Thoracic aorta (tissue), 2 donors: ENCODE results near the gene WNK2. TPM values are rescaled to one million over a fixed set of nuclear protein-coding genes. Genes with fewer than 3 reads are reported as not detected.

Experiments used
- ATAC-seq: fragments of 150-250 bp; one replicate; pipeline ENCODE4 v1.8.0; 2017; ENCODE audit warnings: low read depth; ENCODE audit not compliant: insufficient number of reproducible peaks, low FRiP score
- DNase-seq: peaks from one replicate; pipeline ENCODE4 v3.0.0-alpha.2; 2020; ENCODE audit warnings: low spot score
- H3K27ac ChIP-seq, 2 donors: fragments of 200-600 bp; sonication (generic); 1 replicate in 1 of 2; 2 replicates in 1 of 2; pipeline ENCODE4 v1.5.1; 2016; ENCODE audit warnings: mild to moderate bottlenecking in 2 of 2, moderate library complexity in 2 of 2
- H3K27me3 ChIP-seq: fragments of 200-600 bp; sonication (generic); replicated peaks from 2 replicates; pipeline ENCODE4 v1.6.0; 2016; ENCODE audit warnings: mild to moderate bottlenecking; ENCODE audit not compliant: insufficient read depth
- H3K36me3 ChIP-seq: fragments of 200-600 bp; sonication (generic); one replicate; pipeline ENCODE4 v1.5.1; 2016
- H3K4me1 ChIP-seq, 2 donors: fragments of 200-600 bp; sonication (generic); 1 replicate in 1 of 2; 2 replicates in 1 of 2; pipeline versions ENCODE4 v1.5.1 to v1.6.0; 2016; ENCODE audit warnings: low read depth in 2 of 2, mild to moderate bottlenecking in 1 of 2; ENCODE audit not compliant: control insufficient read depth in 1 of 2
- H3K4me3 ChIP-seq: fragments of 200-600 bp; sonication (generic); 2 replicates; pipeline ENCODE4 v1.5.1; 2016; ENCODE audit warnings: mild to moderate bottlenecking
- H3K9me3 ChIP-seq: fragments of 200-600 bp; sonication (generic); 2 replicates; pipeline ENCODE4 v1.5.1; 2016
- total RNA-seq, 2 donors: library from RNA; depleted of rRNA; stranded (reverse); fragments of >200 nt; gene quantifications; one replicate each; pipeline versions ENCODE4 v1.1.0 to v1.2.3, GENCODE V29; 2016
- TF ChIP-seq, protein P1 (sequence below): fragments of 200-600 bp; sonication (generic); IDR thresholded peaks from one replicate; pipeline ENCODE4 v1.5.1; 2019; ENCODE audit warnings: antibody characterized with exemption

Gene WNK2
- total RNA-seq, 2 donors from 2014 or later, result 0.95 to 4.7 TPM

DNA sequence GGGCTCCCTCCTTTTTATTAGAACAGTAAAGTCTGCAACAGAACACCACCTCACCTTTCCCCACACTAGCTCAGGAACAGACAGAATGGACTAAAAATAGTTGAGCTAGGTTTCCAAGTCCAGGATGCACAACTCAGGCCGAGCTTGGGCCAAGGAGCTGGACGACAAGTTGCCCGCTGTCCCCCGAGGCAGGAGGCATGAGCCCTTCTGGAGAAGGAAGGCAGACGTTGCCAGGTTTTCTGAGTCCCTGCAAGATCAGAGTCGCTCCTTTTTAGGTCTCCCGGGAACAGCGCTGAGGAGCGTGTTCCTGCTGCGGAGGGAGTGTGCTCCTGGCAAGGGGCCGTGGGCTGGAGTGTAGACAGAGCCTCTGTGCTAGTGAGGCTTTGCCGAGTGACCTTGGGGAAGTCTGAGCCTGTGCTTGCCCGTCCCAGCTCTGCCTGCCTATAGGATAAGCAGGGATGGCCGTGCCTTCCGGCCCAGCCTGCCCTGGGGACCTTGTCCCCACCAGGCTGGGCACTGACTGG lies 121.6 kb downstream of the WNK2 start:
- ATAC-seq, result no peak
- Histone ChIP-seq H3K27ac (peak overlapping the region; percentile 61 to 78), H3K36me3 (no peaks in the 10 kb centered on the region), H3K9me3 (no peaks in the 10 kb centered on the region), H3K27me3 (no peaks in the 10 kb centered on the region), H3K4me3 (peak overlapping the region; percentile 23), H3K4me1 (peaks cover 0 to 17% of the 10 kb centered on the region in 2 donors)
- TF ChIP-seq, protein P1, sequence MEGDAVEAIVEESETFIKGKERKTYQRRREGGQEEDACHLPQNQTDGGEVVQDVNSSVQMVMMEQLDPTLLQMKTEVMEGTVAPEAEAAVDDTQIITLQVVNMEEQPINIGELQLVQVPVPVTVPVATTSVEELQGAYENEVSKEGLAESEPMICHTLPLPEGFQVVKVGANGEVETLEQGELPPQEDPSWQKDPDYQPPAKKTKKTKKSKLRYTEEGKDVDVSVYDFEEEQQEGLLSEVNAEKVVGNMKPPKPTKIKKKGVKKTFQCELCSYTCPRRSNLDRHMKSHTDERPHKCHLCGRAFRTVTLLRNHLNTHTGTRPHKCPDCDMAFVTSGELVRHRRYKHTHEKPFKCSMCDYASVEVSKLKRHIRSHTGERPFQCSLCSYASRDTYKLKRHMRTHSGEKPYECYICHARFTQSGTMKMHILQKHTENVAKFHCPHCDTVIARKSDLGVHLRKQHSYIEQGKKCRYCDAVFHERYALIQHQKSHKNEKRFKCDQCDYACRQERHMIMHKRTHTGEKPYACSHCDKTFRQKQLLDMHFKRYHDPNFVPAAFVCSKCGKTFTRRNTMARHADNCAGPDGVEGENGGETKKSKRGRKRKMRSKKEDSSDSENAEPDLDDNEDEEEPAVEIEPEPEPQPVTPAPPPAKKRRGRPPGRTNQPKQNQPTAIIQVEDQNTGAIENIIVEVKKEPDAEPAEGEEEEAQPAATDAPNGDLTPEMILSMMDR, result no peak
- peak; percentile 29 for DNase-seq

DNA sequence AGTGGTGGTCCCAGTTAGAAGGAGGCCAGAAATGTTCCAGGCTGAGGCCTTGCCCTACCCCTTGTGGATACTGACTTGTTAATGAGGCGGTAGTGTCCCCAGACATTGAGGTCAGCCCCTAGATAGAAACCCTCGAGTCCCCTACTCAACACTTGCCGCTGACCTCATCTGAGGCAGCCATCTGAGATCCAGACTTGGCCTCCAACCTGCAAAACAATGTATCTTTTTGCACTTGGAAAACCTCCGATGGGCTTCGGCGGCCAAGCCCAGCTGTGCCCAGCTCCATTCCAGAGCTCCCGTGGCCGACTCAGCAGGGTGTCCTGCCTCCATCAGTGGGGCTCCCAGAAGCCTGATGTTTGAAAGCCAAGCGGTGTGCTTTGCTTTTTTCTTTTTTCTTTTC lies 122.1 kb downstream of the WNK2 start:
- Histone ChIP-seq H3K4me1 (peaks cover 0 to 17% of the 10 kb centered on the region in 2 donors), H3K27me3 (no peaks in the 10 kb centered on the region), H3K27ac (peak overlapping the region; percentile 61 to 78), H3K36me3 (no peaks in the 10 kb centered on the region), H3K4me3 (peak overlapping the region; percentile 23), H3K9me3 (no peaks in the 10 kb centered on the region)
- ATAC-seq (no peak), DNase-seq (no peak)
- TF ChIP-seq, protein P1, result no peak

DNA sequence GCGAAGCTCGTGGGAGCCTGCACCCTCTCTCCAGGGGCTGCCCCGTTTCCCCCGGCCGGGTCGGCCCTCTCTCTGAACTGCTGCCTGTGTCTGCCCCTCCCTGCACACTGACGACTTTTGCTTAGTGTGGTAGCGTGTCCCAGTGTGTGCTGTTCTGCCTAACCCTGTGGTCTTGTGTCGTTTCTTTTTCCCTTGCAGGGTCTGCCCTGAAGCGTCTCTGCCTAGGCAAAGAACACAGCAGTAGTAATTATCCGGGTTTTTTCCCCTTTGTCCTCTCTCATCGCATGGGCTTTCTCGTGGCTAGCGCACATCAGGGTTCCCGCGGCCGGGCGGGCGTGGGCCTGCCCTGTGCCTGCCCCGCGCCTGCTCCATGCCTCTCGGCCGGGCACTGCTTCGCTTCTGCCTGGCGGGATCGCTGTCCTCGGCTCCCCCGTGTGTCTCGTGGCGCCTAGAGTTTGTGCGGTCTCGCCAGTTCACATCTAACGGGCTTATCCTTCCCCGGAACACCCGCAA lies 122.7 kb downstream of the WNK2 start:
- peak overlapping the region in 1 of 2 donors; percentile 78 for H3K27ac ChIP-seq
- H3K9me3 ChIP-seq, result no peaks in the 10 kb centered on the region
- H3K4me3 ChIP-seq, result no peak overlapping the region
- no peaks in the 10 kb centered on the region for H3K27me3 ChIP-seq
- no peaks in the 10 kb centered on the region for H3K36me3 ChIP-seq
- ATAC-seq (no peak), DNase-seq (no peak)
- H3K4me1 ChIP-seq, result peaks cover 0 to 17% of the 10 kb centered on the region in 2 donors
- TF ChIP-seq, protein P1, result no peak

DNA sequence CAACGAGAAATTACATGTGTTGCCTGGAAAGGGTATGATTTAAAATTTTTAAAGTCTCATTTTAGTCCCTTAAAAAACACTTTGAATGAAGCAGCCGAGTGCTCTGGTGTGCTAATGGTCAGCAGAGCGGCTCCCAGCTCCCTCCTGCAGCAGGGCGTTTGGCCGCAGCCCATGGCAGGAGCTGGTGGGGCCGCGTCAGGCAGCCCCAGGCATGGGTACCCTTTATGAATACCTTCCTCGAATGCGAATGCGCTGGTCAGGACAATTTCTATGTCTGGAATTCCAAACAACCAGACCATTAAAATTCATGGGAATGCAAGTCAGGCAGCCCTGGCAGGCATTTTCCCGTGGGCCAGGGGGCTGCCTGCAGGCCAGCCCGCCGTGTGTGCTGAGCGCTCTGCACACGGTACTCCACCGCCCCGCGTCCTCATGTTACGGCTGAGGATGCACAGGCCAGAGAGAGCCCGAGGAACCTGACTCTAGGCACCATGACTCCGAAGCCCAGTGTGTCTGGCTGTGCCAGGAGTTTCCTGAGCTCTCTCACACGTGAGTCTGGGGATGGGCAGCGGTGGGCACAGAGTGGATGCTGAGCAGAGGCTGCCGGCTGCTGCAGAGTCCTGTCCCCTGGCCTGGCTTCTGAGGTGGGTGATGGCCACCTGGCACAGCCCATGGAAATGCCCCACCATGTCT lies 123.7 kb downstream of the WNK2 start:
- H3K27ac ChIP-seq, result no peak overlapping the region

DNA sequence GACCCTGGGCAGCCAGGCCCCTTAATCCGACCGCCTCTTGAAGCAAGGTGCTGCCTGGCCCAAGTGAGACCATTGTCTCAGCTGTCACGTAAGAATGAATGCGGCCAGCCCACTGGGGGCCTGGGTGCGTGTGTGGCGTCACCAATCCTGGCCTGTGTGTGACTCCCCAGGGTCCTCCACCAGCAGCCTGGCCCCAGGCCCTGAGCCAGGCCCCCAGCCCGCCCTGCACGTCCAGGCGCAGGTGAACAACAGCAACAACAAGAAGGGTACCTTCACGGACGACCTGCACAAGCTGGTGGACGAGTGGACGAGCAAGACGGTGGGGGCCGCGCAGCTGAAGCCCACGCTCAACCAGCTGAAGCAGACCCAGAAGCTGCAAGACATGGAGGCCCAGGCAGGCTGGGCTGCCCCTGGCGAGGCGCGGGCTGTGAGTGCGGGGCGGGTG lies 124.2 kb downstream of the WNK2 start:
- Histone ChIP-seq H3K27me3 (no peaks in the 10 kb centered on the region), H3K9me3 (no peaks in the 10 kb centered on the region), H3K36me3 (no peaks in the 10 kb centered on the region), H3K27ac (no peak overlapping the region), H3K4me3 (no peak overlapping the region), H3K4me1 (peaks cover 0 to 17% of the 10 kb centered on the region in 2 donors)
- ATAC-seq, result no peak
- DNase-seq, result no peak
- TF ChIP-seq, protein P1, result no peak

More for the DNA sequence above, 123.7 kb downstream of the WNK2 start:
- no peaks in the 10 kb centered on the region for H3K9me3 ChIP-seq
- DNase-seq (no peak), ATAC-seq (no peak)
- no peak overlapping the region for H3K4me3 ChIP-seq
- peaks cover 0 to 17% of the 10 kb centered on the region in 2 donors for H3K4me1 ChIP-seq
- H3K27me3 ChIP-seq, result no peaks in the 10 kb centered on the region
- TF ChIP-seq, protein P1, result no peak
- H3K36me3 ChIP-seq, result no peaks in the 10 kb centered on the region
